ENCODE results near the gene CBX2.

GRCh38 chr17:79730437-79730768 is 47.5 kb upstream of the CBX2 start:
- TF ChIP-seq, protein P1, sequence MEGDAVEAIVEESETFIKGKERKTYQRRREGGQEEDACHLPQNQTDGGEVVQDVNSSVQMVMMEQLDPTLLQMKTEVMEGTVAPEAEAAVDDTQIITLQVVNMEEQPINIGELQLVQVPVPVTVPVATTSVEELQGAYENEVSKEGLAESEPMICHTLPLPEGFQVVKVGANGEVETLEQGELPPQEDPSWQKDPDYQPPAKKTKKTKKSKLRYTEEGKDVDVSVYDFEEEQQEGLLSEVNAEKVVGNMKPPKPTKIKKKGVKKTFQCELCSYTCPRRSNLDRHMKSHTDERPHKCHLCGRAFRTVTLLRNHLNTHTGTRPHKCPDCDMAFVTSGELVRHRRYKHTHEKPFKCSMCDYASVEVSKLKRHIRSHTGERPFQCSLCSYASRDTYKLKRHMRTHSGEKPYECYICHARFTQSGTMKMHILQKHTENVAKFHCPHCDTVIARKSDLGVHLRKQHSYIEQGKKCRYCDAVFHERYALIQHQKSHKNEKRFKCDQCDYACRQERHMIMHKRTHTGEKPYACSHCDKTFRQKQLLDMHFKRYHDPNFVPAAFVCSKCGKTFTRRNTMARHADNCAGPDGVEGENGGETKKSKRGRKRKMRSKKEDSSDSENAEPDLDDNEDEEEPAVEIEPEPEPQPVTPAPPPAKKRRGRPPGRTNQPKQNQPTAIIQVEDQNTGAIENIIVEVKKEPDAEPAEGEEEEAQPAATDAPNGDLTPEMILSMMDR (IDR thresholded peaks at IDR 0.05), result no peak
- TF ChIP-seq POLR2A (IDR thresholded peaks at IDR 0.05; ENCODE audit: low read length) (no peak), CEBPB (IDR thresholded peaks at IDR 0.05) (no peak)
